Heart left ventricle (tissue), 13 donors: Measurements from ENCODE around the gene ADGRD2.
"Not testable (repeated sequence)": the region's sequence is repeated elsewhere in the genome, so short reads cannot be mapped to it uniquely, and the experiment has no call there.

ENCODE experiments used
- CTCF ChIP-seq, 12 donors: fragments of 200-600 bp; sonication (generic) in 4 of 12; IDR thresholded peaks; one replicate each; pipeline versions ENCODE4 v1.5.0 to v1.8.0; 2018 to 2022; ENCODE audit warnings: antibody characterized with exemption in 12 of 12, mild to moderate bottlenecking in 5 of 12
- POLR2A ChIP-seq, 2 donors: fragments of 450-650 bp; IDR thresholded peaks; one replicate each; pipeline ENCODE4 v1.6.1; 2017; ENCODE audit warnings: antibody characterized with exemption in 2 of 2, mild to moderate bottlenecking in 2 of 2, moderate library complexity in 2 of 2
- donor health status: ischemic (EF 13 %, LVEDD 7.1; RV severe dilation, severe dysfunction).
- donor health status: DM: no; HTN: yes; CAD: no.
- donor health status: DM: no; HTN: no; CAD: no.
- donor health status: ischemic (EF 25% LVEDD 6.9; RV normal size, moderate dysfunction).
- donor health status: ischemic (EF 25% LVEDD 5.7; RV mildly dilated, moderate dysfunction).
- donor health status: ischemic (EF 35%, LVEDD 5.7; RV mildly dilated, moderate dysfunction).
- donor health status: nonischemic (EF 11% LVEDD 7.7; RV severe dilation, severe dysfunction).
- donor health status: DM: yes; HTN: yes; CAD: no.
- donor health status: PGD.
- donor health status: ischemic (EF 29% LVEDD 5.4; RV normal size, mild dysfunction).
- donor health status: nonischemic (EF 23%, LVEDD 6.1; RV moderate dilation, normal function).

DNA sequence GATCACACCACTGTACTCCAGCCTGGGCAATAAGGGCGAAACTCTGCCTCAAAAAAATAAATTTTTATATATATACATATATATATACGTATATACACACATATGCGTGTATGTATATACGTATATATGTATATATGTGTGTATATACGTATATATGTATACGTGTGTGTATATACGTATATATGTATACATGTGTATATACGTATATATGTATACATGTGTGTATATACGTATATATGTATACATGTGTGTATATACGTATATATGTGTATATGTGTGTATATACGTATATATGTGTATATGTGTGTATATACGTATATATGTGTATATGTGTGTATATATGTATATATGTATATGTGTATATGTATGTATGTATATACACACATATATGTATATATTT, 24.5 kb upstream of the ADGRD2 start:
- TF ChIP-seq CTCF, POLR2A (IDR thresholded peaks at IDR 0.05): not testable (repeated sequence)
